ENCODE data around the gene ADRA2B. TPM values are rescaled to one million over a fixed set of nuclear protein-coding genes. Genes with fewer than 3 reads are reported as not detected.

Gene ADRA2B
- total RNA-seq, 1 experiment from 2014 or later = not detected

DNA sequence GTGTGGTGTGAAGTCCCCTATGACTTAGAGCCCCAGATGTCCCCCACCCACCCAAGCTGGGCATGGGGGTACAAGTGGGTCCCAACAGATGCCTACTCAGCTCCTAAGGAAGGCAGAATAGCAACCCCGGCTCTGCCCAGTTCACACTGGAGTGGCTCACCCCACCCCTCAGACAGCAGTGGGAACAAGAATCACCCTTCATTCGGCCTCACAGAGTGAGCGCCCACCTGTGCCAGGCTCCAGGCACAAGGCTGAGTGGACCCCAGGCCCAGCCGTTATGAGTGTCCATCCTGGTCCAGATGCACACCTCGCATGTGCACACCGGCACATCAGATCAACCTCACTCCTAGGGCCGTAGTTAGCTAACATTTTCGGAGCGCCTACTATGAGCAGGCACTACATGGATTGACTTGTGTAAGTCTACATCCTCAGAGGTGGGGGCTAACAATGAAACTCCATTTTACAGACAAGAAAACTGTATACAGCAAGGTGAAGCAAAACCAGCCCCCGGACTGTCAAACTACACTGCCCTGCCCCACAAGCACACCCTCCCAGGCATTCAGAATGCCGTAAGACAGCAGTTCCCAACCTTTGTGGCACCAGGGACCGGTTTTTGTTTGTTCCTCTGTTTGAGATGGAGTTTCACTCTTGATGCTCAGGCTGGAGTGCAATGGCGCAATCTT is 24.7 kb upstream of the ADRA2B start:
- Mint-ChIP-seq H3K27ac (ENCODE audit: low read depth, unreplicated experiment) (no peak overlapping the region), H3K4me3 (ENCODE audit: unreplicated experiment) (no peak overlapping the region), H3K9me3 (ENCODE audit: unreplicated experiment) (no peaks in the 10 kb centered on the region), H3K36me3 (ENCODE audit: insufficient read depth, unreplicated experiment) (peaks cover 4% of the 10 kb centered on the region), H3K4me1 (ENCODE audit: insufficient read depth, unreplicated experiment) (no peaks in the 10 kb centered on the region), H3K27me3 (ENCODE audit: insufficient read depth, unreplicated experiment) (no peaks in the 10 kb centered on the region)
- intact Hi-C loops (cut with micrococcal nuclease) = no loop called here
- no TSS peak for BruUV-seq (replicated peaks)
- TF ChIP-seq, protein P1, sequence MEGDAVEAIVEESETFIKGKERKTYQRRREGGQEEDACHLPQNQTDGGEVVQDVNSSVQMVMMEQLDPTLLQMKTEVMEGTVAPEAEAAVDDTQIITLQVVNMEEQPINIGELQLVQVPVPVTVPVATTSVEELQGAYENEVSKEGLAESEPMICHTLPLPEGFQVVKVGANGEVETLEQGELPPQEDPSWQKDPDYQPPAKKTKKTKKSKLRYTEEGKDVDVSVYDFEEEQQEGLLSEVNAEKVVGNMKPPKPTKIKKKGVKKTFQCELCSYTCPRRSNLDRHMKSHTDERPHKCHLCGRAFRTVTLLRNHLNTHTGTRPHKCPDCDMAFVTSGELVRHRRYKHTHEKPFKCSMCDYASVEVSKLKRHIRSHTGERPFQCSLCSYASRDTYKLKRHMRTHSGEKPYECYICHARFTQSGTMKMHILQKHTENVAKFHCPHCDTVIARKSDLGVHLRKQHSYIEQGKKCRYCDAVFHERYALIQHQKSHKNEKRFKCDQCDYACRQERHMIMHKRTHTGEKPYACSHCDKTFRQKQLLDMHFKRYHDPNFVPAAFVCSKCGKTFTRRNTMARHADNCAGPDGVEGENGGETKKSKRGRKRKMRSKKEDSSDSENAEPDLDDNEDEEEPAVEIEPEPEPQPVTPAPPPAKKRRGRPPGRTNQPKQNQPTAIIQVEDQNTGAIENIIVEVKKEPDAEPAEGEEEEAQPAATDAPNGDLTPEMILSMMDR (IDR thresholded peaks at IDR 0.05; ENCODE audit: unreplicated experiment) = no peak
- POLR2A ChIA-PET = no interaction called here
- CTCF ChIA-PET = interaction anchor here (0.5 to 0.8 kb wide), 2 partner anchors 24 to 268 kb away, joined by 3 read pairs; no protein-coding TSS in a partner anchor
- DNase-seq (ENCODE audit: unreplicated experiment) = no peak

DNA sequence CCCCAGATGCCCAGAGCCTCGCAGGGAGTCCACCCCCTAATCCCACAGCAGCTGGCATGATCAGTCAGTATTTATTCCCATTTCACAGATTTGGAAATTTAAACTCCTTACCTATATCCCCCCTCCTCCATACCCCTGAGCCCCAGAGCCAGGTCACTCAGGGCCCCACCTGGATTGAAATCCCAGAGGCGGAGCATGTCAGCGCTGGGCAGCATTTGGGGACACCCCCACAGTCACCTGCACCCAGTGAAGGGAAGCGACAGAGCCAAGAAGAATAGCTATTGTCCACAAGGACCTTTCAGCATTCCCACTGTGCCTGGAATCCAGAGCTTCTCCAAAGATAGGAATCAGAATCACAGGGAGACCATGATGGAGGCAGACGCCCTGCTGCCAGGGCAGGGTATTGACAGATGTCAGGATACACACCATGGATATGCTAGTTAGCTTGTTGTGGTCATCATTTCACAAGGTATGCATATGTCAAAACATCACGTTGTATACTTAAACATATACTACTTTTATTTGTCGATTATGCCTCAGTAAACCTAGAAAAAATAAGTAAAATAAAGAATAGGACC is 22.9 kb upstream of the ADRA2B start:
- ChIA-PET POLR2A (no interaction called here), CTCF (interaction anchor here (0.6 to 1.3 kb wide), 5 partner anchors 22 to 385 kb away, joined by 3 to 8 read pairs (median 4); no protein-coding TSS in a partner anchor)
- Mint-ChIP-seq H3K27me3 (ENCODE audit: insufficient read depth, unreplicated experiment) (peaks cover 17% of the 10 kb centered on the region), H3K4me3 (ENCODE audit: unreplicated experiment) (no peak overlapping the region), H3K36me3 (ENCODE audit: insufficient read depth, unreplicated experiment) (peaks cover 4% of the 10 kb centered on the region), H3K4me1 (ENCODE audit: insufficient read depth, unreplicated experiment) (no peaks in the 10 kb centered on the region), H3K27ac (ENCODE audit: low read depth, unreplicated experiment) (no peak overlapping the region), H3K9me3 (ENCODE audit: unreplicated experiment) (no peaks in the 10 kb centered on the region)
- no TSS peak for BruUV-seq (replicated peaks)
- intact Hi-C loops (cut with micrococcal nuclease) = loop anchor here (2.0 to 5.0 kb wide), 2 partner anchors 122 to 368 kb away; partner anchors contain the start of gene NEURL3
- TF ChIP-seq, protein P1 (IDR thresholded peaks at IDR 0.05; ENCODE audit: unreplicated experiment) = no peak
- DNase-seq (ENCODE audit: unreplicated experiment) = no peak

DNA sequence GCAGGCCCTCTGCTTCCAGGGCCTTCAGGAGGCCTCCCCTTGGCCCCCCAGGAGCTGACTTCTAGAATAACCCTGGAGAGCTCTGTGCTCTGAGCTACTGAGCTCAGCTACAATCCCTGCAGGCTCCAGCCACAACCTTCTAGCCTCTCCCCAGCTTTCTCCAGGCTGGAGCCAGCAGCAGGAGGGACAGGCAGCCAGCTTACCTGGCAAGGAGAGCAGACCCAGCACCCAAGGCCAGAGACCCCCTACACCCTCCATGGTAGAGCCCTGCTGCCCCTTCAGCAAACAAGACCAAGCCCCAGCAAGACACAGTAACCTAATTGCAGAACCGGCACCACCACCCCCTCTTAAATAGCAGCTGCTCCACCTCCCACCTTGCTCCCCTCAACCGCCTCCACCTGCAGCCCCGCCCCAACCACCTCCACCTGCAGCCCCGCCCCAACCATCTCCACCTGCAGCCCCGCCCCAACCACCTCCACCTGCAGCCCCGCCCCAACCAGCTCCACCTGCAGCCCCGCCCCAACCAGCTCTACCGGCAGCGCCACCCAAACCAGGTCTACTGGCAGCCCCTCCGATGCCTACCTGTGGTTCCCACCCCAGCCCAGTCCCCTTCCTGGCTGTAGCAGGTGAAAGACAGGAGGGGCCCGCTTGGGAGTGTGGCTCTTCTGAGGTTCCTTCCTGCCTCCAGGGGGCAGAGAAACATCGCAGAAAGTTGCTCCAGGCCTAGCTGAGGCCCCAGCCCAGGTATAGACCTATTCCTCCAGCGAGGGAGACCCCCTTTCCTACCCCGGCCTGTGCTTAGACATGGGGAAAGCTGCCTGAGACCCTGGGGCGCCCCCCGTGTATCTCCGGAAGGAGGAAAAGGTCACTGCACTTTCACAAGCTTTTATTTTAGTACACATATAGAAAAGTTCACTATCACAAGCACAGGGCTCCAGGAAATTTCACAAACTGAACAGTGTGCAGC is 22.1 kb upstream of the ADRA2B start, which contains the start of gene ASTL:
Gene ASTL, minus strand, starts transcription at position 324 of the 967 bp plus-strand sequence. Its CDS starts 66 bp downstream, at position 258.
- H3K9me3 Mint-ChIP-seq (ENCODE audit: unreplicated experiment) = no peaks in the 10 kb centered on the region
- no peak within 1 kb of the TSS for H3K4me3 Mint-ChIP-seq (ENCODE audit: unreplicated experiment)
- H3K27ac Mint-ChIP-seq (ENCODE audit: low read depth, unreplicated experiment) = no peak within 1 kb of the TSS
- no peaks in the 10 kb centered on the region for H3K4me1 Mint-ChIP-seq (ENCODE audit: insufficient read depth, unreplicated experiment)
- TF ChIP-seq, protein P1 (IDR thresholded peaks at IDR 0.05; ENCODE audit: unreplicated experiment) = peak; percentile 49
- BruUV-seq (replicated peaks) = no TSS peak
- ChIA-PET POLR2A (interaction anchor here (1.1 kb wide), 1 partner anchor 21 kb away, joined by 3 read pairs; no protein-coding TSS in a partner anchor), CTCF (interaction anchor here (0.6 to 1.3 kb wide), 7 partner anchors 14 to 129 kb away, joined by 3 to 8 read pairs (median 5); no protein-coding TSS in a partner anchor)
- H3K27me3 Mint-ChIP-seq (ENCODE audit: insufficient read depth, unreplicated experiment) = peaks cover 17% of the 10 kb centered on the region
- DNase-seq (ENCODE audit: unreplicated experiment) = peak; percentile 47
- peaks cover 4% of the 10 kb centered on the region for H3K36me3 Mint-ChIP-seq (ENCODE audit: insufficient read depth, unreplicated experiment)
- intact Hi-C loops (cut with micrococcal nuclease) = loop anchor here (1.0 to 5.0 kb wide), 3 partner anchors 36 to 369 kb away; partner anchors contain the start of gene NEURL3

Data from MCF 10A (cell line).